Measurements from ENCODE around the gene MMP14. TPM values are rescaled to one million over a fixed set of nuclear protein-coding genes. Genes with fewer than 3 reads are reported as not detected.
A peak's percentile ranks its signal among the peaks of the same experiment; 100 is the strongest.

The MMP14 gene
- total RNA-seq, 1 donor from 2014 or later, result 187 TPM

GRCh38 chr14:22872033-22872832 is 35.8 kb downstream of the MMP14 start:
- peaks cover 34% of the 10 kb centered on the region for H3K4me1 ChIP-seq
- DNase-seq (ENCODE audit: extremely low spot score in 2 of 2), result no peak
- intact Hi-C loops (cut with DNase I), result no loop called here

GRCh38 chr14:22872833-22873520 is 36.6 kb downstream of the MMP14 start:
- DNase-seq (ENCODE audit: extremely low spot score in 2 of 2), result no peak
- Histone ChIP-seq H3K36me3 (peaks cover 16 to 44% of the 10 kb centered on the region in 2 donors), H3K9me3 (no peaks in the 10 kb centered on the region), H3K27ac (peak overlapping the region; percentile 99), H3K4me3 (peak overlapping the region; percentile 88 to 92), H3K27me3 (no peaks in the 10 kb centered on the region), H3K4me1 (peaks cover 34% of the 10 kb centered on the region)
- intact Hi-C loops (cut with DNase I), result no loop called here
- no peak for TF ChIP-seq POLR2A (IDR thresholded peaks at IDR 0.05)
- no peak for TF ChIP-seq CTCF (IDR thresholded peaks at IDR 0.05)
- no peak for TF ChIP-seq POLR2AphosphoS5 (IDR thresholded peaks at IDR 0.05; ENCODE audit: insufficient read depth in 1 of 2, low read depth in 1 of 2)

More at GRCh38 chr14:22872033-22872832, 35.8 kb downstream of the MMP14 start:
- H3K9me3 ChIP-seq, result no peaks in the 10 kb centered on the region
- H3K4me3 ChIP-seq, result peak overlapping the region; percentile 88 to 92
- no peaks in the 10 kb centered on the region for H3K27me3 ChIP-seq
- peak in 1 of 2 donors; percentile 73 for TF ChIP-seq POLR2AphosphoS5 (IDR thresholded peaks at IDR 0.05; ENCODE audit: insufficient read depth in 1 of 2, low read depth in 1 of 2)
- TF ChIP-seq CTCF (IDR thresholded peaks at IDR 0.05), result peak; percentile 66 to 95 (median 89)
- TF ChIP-seq POLR2A (IDR thresholded peaks at IDR 0.05), result no peak
- H3K36me3 ChIP-seq, result peaks cover 13 to 37% of the 10 kb centered on the region in 2 donors
- H3K27ac ChIP-seq, result peak overlapping the region; percentile 99

GRCh38 chr14:22875003-22875747 is 38.8 kb downstream of the MMP14 start:
- intact Hi-C loops (cut with DNase I), result no loop called here
- TF ChIP-seq CTCF (IDR thresholded peaks at IDR 0.05) (no peak), POLR2A (IDR thresholded peaks at IDR 0.05) (no peak), POLR2AphosphoS5 (IDR thresholded peaks at IDR 0.05; ENCODE audit: insufficient read depth in 1 of 2, low read depth in 1 of 2) (no peak)
- Histone ChIP-seq H3K27ac (no peak overlapping the region), H3K4me3 (no peak overlapping the region), H3K27me3 (no peaks in the 10 kb centered on the region), H3K4me1 (peaks cover 25% of the 10 kb centered on the region), H3K36me3 (peaks cover 16 to 56% of the 10 kb centered on the region in 2 donors), H3K9me3 (no peaks in the 10 kb centered on the region)
- no peak for DNase-seq (ENCODE audit: extremely low spot score in 2 of 2)

- H3K9me3 ChIP-seq, result no peaks in the 10 kb centered on the region
- TF ChIP-seq POLR2A (IDR thresholded peaks at IDR 0.05), result no peak
- TF ChIP-seq CTCF (IDR thresholded peaks at IDR 0.05), result no peak
- no peak for TF ChIP-seq POLR2AphosphoS5 (IDR thresholded peaks at IDR 0.05; ENCODE audit: insufficient read depth in 1 of 2, low read depth in 1 of 2)
- DNase-seq (ENCODE audit: extremely low spot score in 2 of 2), result no peak
- H3K4me1 ChIP-seq, result peaks cover 19% of the 10 kb centered on the region
- H3K27me3 ChIP-seq, result no peaks in the 10 kb centered on the region
- intact Hi-C loops (cut with DNase I), result no loop called here
- H3K36me3 ChIP-seq, result peaks cover 16 to 56% of the 10 kb centered on the region in 2 donors
- H3K4me3 ChIP-seq, result no peak overlapping the region
- no peak overlapping the region for H3K27ac ChIP-seq
These were observed 39.4 kb downstream of the MMP14 start for GRCh38 chr14:22875748-22876319.

Measured in vagina (tissue), 2 donors.